IMR-90 (cell line): ENCODE measurements around the gene TOMM40.

Source experiments
- CTCF ChIP-seq: conservative IDR thresholded peaks from 2 replicates; pipeline ENCODE4 v1.5.1; 2012; ENCODE audit warnings: mild to moderate bottlenecking, low read depth, low read length, improper control_type of control experiment
- ELK1 ChIP-seq: fragments of 150-350 bp; IDR thresholded peaks from 2 replicates; pipeline ENCODE4 v1.6.1; 2016; ENCODE audit warnings: low read depth, mild to moderate bottlenecking, low read length, moderate library complexity, borderline replicate concordance
- FOS ChIP-seq: fragments of 150-350 bp; IDR thresholded peaks from 2 replicates; pipeline ENCODE4 v1.6.1; 2016; ENCODE audit warnings: low read depth, low read length
- MAFK ChIP-seq: IDR thresholded peaks from 2 replicates; pipeline ENCODE4 v1.6.1; 2012; ENCODE audit warnings: low read depth, low read length, improper control_type of control experiment
- MXI1 ChIP-seq: IDR thresholded peaks from 2 replicates; pipeline ENCODE4 v1.6.1; 2012; ENCODE audit warnings: low read depth, mild to moderate bottlenecking, low read length, moderate library complexity, borderline replicate concordance
- POLR2A ChIP-seq: IDR thresholded peaks from 2 replicates; pipeline ENCODE4 v1.6.1; 2012; ENCODE audit warnings: mild to moderate bottlenecking, low read depth, low read length
- RAD21 ChIP-seq: IDR thresholded peaks from 2 replicates; pipeline ENCODE4 v1.6.1; 2012; ENCODE audit warnings: low read length, improper control_type of control experiment
- RFX5 ChIP-seq: IDR thresholded peaks from 2 replicates; pipeline ENCODE4 v1.8.0; 2012; ENCODE audit warnings: low read depth, mild to moderate bottlenecking, low read length, moderate library complexity
- SMC3 ChIP-seq: fragments of 150-350 bp; IDR thresholded peaks from 2 replicates; pipeline ENCODE4 v1.6.1; 2016; ENCODE audit warnings: low read depth, mild to moderate bottlenecking, antibody characterized with exemption, low read length, moderate library complexity
- TF ChIP-seq, protein P1 (sequence below): fragments of 150-350 bp; IDR thresholded peaks from 2 replicates; pipeline ENCODE4 v1.6.1; 2017; ENCODE audit warnings: mild to moderate bottlenecking, antibody characterized with exemption, low read length, low read depth

DNA sequence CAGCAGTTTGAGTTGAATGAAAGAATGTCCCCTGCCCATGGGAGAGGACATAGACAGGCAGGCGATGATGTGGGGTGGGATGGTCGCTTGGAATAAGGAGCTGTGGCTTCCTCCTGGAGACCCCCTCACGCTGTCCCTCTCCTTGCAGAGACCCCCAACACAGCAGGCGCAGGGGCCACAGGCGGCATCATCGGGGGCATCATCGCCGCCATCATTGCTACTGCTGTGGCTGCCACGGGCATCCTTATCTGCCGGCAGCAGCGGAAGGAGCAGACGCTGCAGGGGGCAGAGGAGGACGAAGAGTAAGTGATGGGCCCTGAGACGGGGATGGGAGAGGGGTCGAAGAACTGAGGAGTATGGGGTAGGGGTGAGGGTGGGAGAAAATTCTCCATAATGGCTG, 9.0 kb upstream of the TOMM40 start:
- TF ChIP-seq POLR2A (no peak), CTCF (no peak), RAD21 (no peak), ELK1 (no peak), RFX5 (no peak), SMC3 (no peak), FOS (no peak), MAFK (no peak), MXI1 (no peak)
- TF ChIP-seq, protein P1, sequence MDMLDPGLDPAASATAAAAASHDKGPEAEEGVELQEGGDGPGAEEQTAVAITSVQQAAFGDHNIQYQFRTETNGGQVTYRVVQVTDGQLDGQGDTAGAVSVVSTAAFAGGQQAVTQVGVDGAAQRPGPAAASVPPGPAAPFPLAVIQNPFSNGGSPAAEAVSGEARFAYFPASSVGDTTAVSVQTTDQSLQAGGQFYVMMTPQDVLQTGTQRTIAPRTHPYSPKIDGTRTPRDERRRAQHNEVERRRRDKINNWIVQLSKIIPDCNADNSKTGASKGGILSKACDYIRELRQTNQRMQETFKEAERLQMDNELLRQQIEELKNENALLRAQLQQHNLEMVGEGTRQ: no peak
